SH-SY5Y (cell line): ENCODE data around the gene ATP8B2.

Source experiments
- GATA2 ChIP-seq: IDR thresholded peaks from 2 replicates; pipeline ENCODE4 v1.6.1; 2011; ENCODE audit warnings: mild to moderate bottlenecking, low read depth, low read length
- GATA3 ChIP-seq: IDR thresholded peaks from 2 replicates; pipeline ENCODE4 v1.6.1; 2011; ENCODE audit warnings: low read depth, mild to moderate bottlenecking, low read length, moderate library complexity

DNA sequence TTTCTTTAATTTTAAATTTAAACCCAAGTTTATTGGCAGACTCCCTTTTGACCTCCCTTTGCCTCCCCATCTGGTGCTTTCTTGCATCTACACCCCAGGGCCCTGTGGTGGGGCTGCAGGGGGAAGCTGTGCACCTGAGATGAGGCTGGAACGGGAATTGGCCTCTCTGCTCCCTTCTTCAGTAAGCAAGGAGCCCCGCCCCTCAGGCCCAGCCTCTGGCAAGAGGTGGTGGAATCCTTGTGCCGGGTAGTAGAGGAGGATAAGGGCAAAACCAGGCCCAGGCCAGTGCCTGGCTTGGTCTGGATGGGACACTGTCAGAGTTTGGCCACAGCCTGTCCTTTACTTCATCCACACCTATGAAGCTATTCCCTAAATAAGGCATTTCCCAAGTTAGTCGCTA, 25.1 kb downstream of the ATP8B2 start:
- TF ChIP-seq GATA2 (no peak), GATA3 (no peak)
